Measurements from ENCODE around the gene PARD3. TPM values are rescaled to one million over a fixed set of nuclear protein-coding genes. Genes with fewer than 3 reads are reported as not detected.

Gene PARD3
- total RNA-seq, 4 donors from 2014 or later: 115 to 226 (median 141) TPM

- TF ChIP-seq EP300 (IDR thresholded peaks at IDR 0.05) (no peak), POLR2A (IDR thresholded peaks at IDR 0.05) (no peak), CTCF (IDR thresholded peaks at IDR 0.05) (no peak), POLR2AphosphoS5 (IDR thresholded peaks at IDR 0.05) (no peak)
- DNase-seq (ENCODE audit: low spot score in 2 of 2): no peak
Observed at GRCh38 chr10:34834274-34834673, 19.2 kb upstream of the PARD3 start.

GRCh38 chr10:34830217-34830822, 15.2 kb upstream of the PARD3 start:
- peaks cover 3% of the 10 kb centered on the region for H3K4me1 ChIP-seq
- TF ChIP-seq EP300 (IDR thresholded peaks at IDR 0.05): no peak
- no peak for TF ChIP-seq POLR2AphosphoS5 (IDR thresholded peaks at IDR 0.05)
- TF ChIP-seq CTCF (IDR thresholded peaks at IDR 0.05): no peak
- TF ChIP-seq POLR2A (IDR thresholded peaks at IDR 0.05): no peak
- no peaks in the 10 kb centered on the region for H3K27me3 ChIP-seq
- H3K9me3 ChIP-seq: no peaks in the 10 kb centered on the region
- no peak overlapping the region for H3K4me3 ChIP-seq
- DNase-seq (ENCODE audit: low spot score in 2 of 2): no peak
- H3K36me3 ChIP-seq: no peaks in the 10 kb centered on the region
- WGBS: 34% methylated on average over 13 of the region's 13 CpGs
- no peak overlapping the region for H3K27ac ChIP-seq

More at GRCh38 chr10:34834274-34834673, 19.2 kb upstream of the PARD3 start:
- Histone ChIP-seq H3K4me1 (peaks cover 3% of the 10 kb centered on the region), H3K4me3 (no peak overlapping the region), H3K9me3 (no peaks in the 10 kb centered on the region), H3K36me3 (no peaks in the 10 kb centered on the region), H3K27ac (no peak overlapping the region), H3K27me3 (no peaks in the 10 kb centered on the region)
- WGBS: 64% methylated on average over 5 of the region's 5 CpGs

- WGBS: 85% methylated on average over 11 of the region's 11 CpGs
- H3K4me1 ChIP-seq: no peaks in the 10 kb centered on the region
- TF ChIP-seq POLR2A (IDR thresholded peaks at IDR 0.05): no peak
- TF ChIP-seq CTCF (IDR thresholded peaks at IDR 0.05): no peak
- TF ChIP-seq POLR2AphosphoS5 (IDR thresholded peaks at IDR 0.05): no peak
- TF ChIP-seq EP300 (IDR thresholded peaks at IDR 0.05): no peak
- no peaks in the 10 kb centered on the region for H3K9me3 ChIP-seq
- no peak overlapping the region for H3K4me3 ChIP-seq
- H3K27me3 ChIP-seq: no peaks in the 10 kb centered on the region
- no peaks in the 10 kb centered on the region for H3K36me3 ChIP-seq
- H3K27ac ChIP-seq: no peak overlapping the region
- DNase-seq (ENCODE audit: low spot score in 2 of 2): no peak
Observed at GRCh38 chr10:34826857-34827766, 12.0 kb upstream of the PARD3 start.

GRCh38 chr10:34826221-34826620, 11.1 kb upstream of the PARD3 start:
- TF ChIP-seq CTCF (IDR thresholded peaks at IDR 0.05) (no peak), POLR2AphosphoS5 (IDR thresholded peaks at IDR 0.05) (no peak), EP300 (IDR thresholded peaks at IDR 0.05) (no peak), POLR2A (IDR thresholded peaks at IDR 0.05) (no peak)
- 84% methylated on average over 6 of the region's 6 CpGs for WGBS
- Histone ChIP-seq H3K4me1 (no peaks in the 10 kb centered on the region), H3K27me3 (no peaks in the 10 kb centered on the region), H3K27ac (no peak overlapping the region), H3K9me3 (no peaks in the 10 kb centered on the region), H3K36me3 (no peaks in the 10 kb centered on the region), H3K4me3 (no peak overlapping the region)
- DNase-seq (ENCODE audit: low spot score in 2 of 2): no peak

GRCh38 chr10:34825414-34825813, 10.3 kb upstream of the PARD3 start:
- TF ChIP-seq EP300 (IDR thresholded peaks at IDR 0.05): no peak
- no peak for TF ChIP-seq POLR2A (IDR thresholded peaks at IDR 0.05)
- TF ChIP-seq POLR2AphosphoS5 (IDR thresholded peaks at IDR 0.05): no peak
- no peak for TF ChIP-seq CTCF (IDR thresholded peaks at IDR 0.05)
- no peak for DNase-seq (ENCODE audit: low spot score in 2 of 2)
- 39% methylated on average over 2 of the region's 2 CpGs for WGBS
- H3K4me3 ChIP-seq: no peak overlapping the region
- H3K9me3 ChIP-seq: no peaks in the 10 kb centered on the region
- H3K27me3 ChIP-seq: no peaks in the 10 kb centered on the region
- H3K36me3 ChIP-seq: no peaks in the 10 kb centered on the region
- H3K4me1 ChIP-seq: no peaks in the 10 kb centered on the region
- H3K27ac ChIP-seq: no peak overlapping the region
